G401.6 (cell line): ENCODE results near the gene TEK.

Experiments
- FAIRE-seq: peaks from 2 replicates; lab custom pipeline; 2012; peaks lifted over from hg19 to GRCh38; lab: Jason Lieb, UNC

The TEK gene

GRCh38 chr9:27179245-27179865, 70.3 kb downstream of the TEK start:
- FAIRE-seq, result no peak

GRCh38 chr9:27181381-27181780, 72.4 kb downstream of the TEK start:
- no peak for FAIRE-seq

GRCh38 chr9:27182421-27182820, 73.4 kb downstream of the TEK start:
- FAIRE-seq, result no peak

- no peak for FAIRE-seq
Measured at GRCh38 chr9:27183131-27183530, 74.1 kb downstream of the TEK start.

- FAIRE-seq, result no peak
Measured at GRCh38 chr9:27183701-27184100, 74.7 kb downstream of the TEK start.

- FAIRE-seq, result no peak
Measured at GRCh38 chr9:27184556-27185351, 75.7 kb downstream of the TEK start.

- FAIRE-seq, result no peak
Measured at GRCh38 chr9:27188426-27188825, 79.4 kb downstream of the TEK start.

GRCh38 chr9:27189426-27189825, 80.4 kb downstream of the TEK start:
- FAIRE-seq, result no peak

GRCh38 chr9:27192291-27192960, 83.4 kb downstream of the TEK start:
- FAIRE-seq, result no peak

- no peak for FAIRE-seq
Measured at GRCh38 chr9:27193886-27194285, 84.9 kb downstream of the TEK start.

GRCh38 chr9:27194401-27195091, 85.5 kb downstream of the TEK start:
- FAIRE-seq, result no peak

- no peak for FAIRE-seq
Measured at GRCh38 chr9:27195191-27195590, 86.2 kb downstream of the TEK start.

- FAIRE-seq, result no peak
Measured at GRCh38 chr9:27196383-27196782, 87.4 kb downstream of the TEK start.

GRCh38 chr9:27198190-27198589, 89.2 kb downstream of the TEK start:
- no peak for FAIRE-seq

GRCh38 chr9:27202056-27202455, 93.0 kb downstream of the TEK start:
- no peak for FAIRE-seq

- no peak for FAIRE-seq
Measured at GRCh38 chr9:27203783-27204182, 94.8 kb downstream of the TEK start.

- no peak for FAIRE-seq
Measured at GRCh38 chr9:27204578-27204977, 95.6 kb downstream of the TEK start.

GRCh38 chr9:27205198-27205597, 96.2 kb downstream of the TEK start:
- FAIRE-seq, result no peak

- no peak for FAIRE-seq
Measured at GRCh38 chr9:27206041-27206440, 97.0 kb downstream of the TEK start.

- FAIRE-seq, result no peak
Measured at GRCh38 chr9:27209034-27209433, 100.0 kb downstream of the TEK start.

- FAIRE-seq, result no peak
Measured at GRCh38 chr9:27210588-27210987, 101.6 kb downstream of the TEK start.

- FAIRE-seq, result no peak
Measured at GRCh38 chr9:27212191-27212590, 103.2 kb downstream of the TEK start.

GRCh38 chr9:27212621-27213020, 103.6 kb downstream of the TEK start:
- no peak for FAIRE-seq
